Nephron (organoid): ENCODE data around the gene CRTC2.

Experiments
- H3K27ac Mint-ChIP-seq, 3 experiments: 2 replicates each; pipeline ENCODE4 v1.8.0; 2020; ENCODE audit warnings: mixed read lengths in 3 of 3, mild to moderate bottlenecking in 2 of 3, moderate library complexity in 1 of 3
- H3K27me3 Mint-ChIP-seq: 2 replicates; pipeline ENCODE4 v1.8.0; 2021; ENCODE audit warnings: low read depth, mild to moderate bottlenecking, moderate library complexity, mixed read lengths
- H3K36me3 Mint-ChIP-seq: 2 replicates; pipeline ENCODE4 v1.8.0; 2020; ENCODE audit warnings: low read depth, mixed read lengths
- H3K4me1 Mint-ChIP-seq: 2 replicates; pipeline ENCODE4 v1.8.0; 2020; ENCODE audit warnings: mixed read lengths
- H3K4me3 Mint-ChIP-seq, 3 experiments: 2 replicates each; pipeline ENCODE4 v1.8.0; 2020; ENCODE audit warnings: mild to moderate bottlenecking in 3 of 3, mixed read lengths in 3 of 3, moderate library complexity in 2 of 3
- H3K9me3 Mint-ChIP-seq: 2 replicates; pipeline ENCODE4 v1.8.0; 2020; ENCODE audit warnings: mixed read lengths
- CTCF ChIP-seq, 3 experiments: fragments of 200-600 bp; sonication (generic); IDR thresholded peaks; one replicate each; pipeline ENCODE4 v1.5.0; 2021; ENCODE audit warnings: antibody characterized with exemption in 3 of 3; ENCODE audit not compliant: unreplicated experiment in 3 of 3

The CRTC2 gene

GRCh38 chr1:153936011-153936802, 22.2 kb downstream of the CRTC2 start:
- peaks cover 53% of the 10 kb centered on the region for H3K36me3 Mint-ChIP-seq
- H3K9me3 Mint-ChIP-seq = no peaks in the 10 kb centered on the region
- no peaks in the 10 kb centered on the region for H3K4me1 Mint-ChIP-seq
- no peak for TF ChIP-seq CTCF (IDR thresholded peaks at IDR 0.05; ENCODE audit: unreplicated experiment in 3 of 3)
- H3K27me3 Mint-ChIP-seq = no peaks in the 10 kb centered on the region
- no peak overlapping the region for H3K4me3 Mint-ChIP-seq
- no peak overlapping the region for H3K27ac Mint-ChIP-seq

GRCh38 chr1:153934746-153935145, 23.7 kb downstream of the CRTC2 start:
- Mint-ChIP-seq H3K36me3 (peaks cover 52% of the 10 kb centered on the region), H3K4me3 (no peak overlapping the region), H3K27ac (no peak overlapping the region), H3K4me1 (no peaks in the 10 kb centered on the region), H3K27me3 (no peaks in the 10 kb centered on the region), H3K9me3 (no peaks in the 10 kb centered on the region)
- TF ChIP-seq CTCF (IDR thresholded peaks at IDR 0.05; ENCODE audit: unreplicated experiment in 3 of 3) = no peak

- H3K36me3 Mint-ChIP-seq = peaks cover 45% of the 10 kb centered on the region
- no peak for TF ChIP-seq CTCF (IDR thresholded peaks at IDR 0.05; ENCODE audit: unreplicated experiment in 3 of 3)
- H3K4me3 Mint-ChIP-seq = no peak overlapping the region
- no peak overlapping the region for H3K27ac Mint-ChIP-seq
- no peaks in the 10 kb centered on the region for H3K4me1 Mint-ChIP-seq
- no peaks in the 10 kb centered on the region for H3K9me3 Mint-ChIP-seq
- no peaks in the 10 kb centered on the region for H3K27me3 Mint-ChIP-seq
These were observed 24.5 kb downstream of the CRTC2 start for GRCh38 chr1:153933955-153934354.

DNA sequence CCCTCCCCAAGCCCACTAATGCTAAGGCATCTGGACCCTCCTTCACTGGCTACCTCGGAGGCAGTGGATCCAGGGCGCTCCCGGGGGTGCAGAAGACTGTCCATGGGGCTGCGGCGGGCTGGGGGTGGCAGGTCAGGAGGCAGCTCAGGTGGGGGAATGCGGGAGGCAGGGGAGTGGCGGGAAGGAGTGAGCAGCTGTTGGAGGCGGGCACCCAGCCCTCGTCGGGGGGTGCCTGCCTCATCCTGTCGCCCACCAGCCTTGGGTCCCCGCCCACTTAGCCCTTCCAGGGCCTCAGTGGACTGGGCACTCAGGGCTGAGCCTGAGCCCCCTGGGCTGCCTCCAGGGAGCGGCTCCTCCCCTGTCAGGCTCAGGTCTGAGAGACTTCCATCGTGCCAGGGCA, 25.0 kb downstream of the CRTC2 start:
- Mint-ChIP-seq H3K27me3 (no peaks in the 10 kb centered on the region), H3K9me3 (no peaks in the 10 kb centered on the region), H3K36me3 (peaks cover 41% of the 10 kb centered on the region), H3K4me3 (no peak overlapping the region), H3K4me1 (no peaks in the 10 kb centered on the region), H3K27ac (no peak overlapping the region)
- TF ChIP-seq CTCF (IDR thresholded peaks at IDR 0.05; ENCODE audit: unreplicated experiment in 3 of 3) = no peak

DNA sequence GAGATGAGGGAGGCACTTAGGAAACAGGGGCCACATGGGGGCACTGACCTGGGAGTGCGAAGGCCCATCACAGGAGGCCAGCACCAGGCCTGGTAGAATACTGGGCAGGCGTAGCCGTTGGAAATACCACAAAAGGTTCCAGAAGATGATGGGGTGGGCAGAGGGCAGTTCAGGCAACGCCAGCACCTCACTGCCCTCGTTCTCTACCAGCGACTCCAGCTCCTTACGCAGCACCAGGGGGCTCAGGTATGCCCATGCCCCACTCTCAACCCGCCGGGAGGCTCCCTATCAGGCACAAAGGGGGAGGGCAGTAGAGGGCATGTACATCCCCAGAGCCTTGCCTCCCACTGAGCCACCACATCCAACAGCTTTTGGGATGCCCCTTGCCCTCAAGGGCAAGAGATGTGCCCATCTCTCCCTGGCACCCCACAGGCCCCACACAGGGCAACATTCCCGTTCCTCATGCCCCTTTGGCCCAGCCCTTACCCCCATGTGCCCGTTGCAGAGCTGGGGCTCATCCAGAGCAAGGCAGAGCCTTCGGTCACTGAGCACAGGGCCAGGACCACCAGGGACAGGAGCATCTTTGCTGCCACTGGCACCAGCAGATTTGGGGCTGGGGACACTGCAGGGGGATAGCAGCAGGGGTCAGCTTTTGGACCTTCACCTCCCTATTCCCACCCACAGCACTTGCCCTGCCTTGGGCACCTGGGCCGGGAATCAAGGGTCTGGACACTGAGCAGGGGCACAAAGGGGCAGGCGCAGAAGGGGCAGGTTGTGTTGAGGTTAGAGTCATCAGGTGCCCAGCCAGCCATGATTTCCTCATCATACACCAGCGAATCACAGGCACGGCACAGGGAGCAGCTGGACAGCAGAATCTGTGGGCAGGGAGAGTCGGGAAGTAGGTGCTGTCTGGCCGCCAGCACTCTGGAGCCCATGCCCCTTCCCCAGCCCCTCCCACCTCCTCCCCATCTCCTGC, 26.0 kb downstream of the CRTC2 start:
- no peak overlapping the region for H3K4me3 Mint-ChIP-seq
- no peaks in the 10 kb centered on the region for H3K9me3 Mint-ChIP-seq
- no peaks in the 10 kb centered on the region for H3K27me3 Mint-ChIP-seq
- H3K27ac Mint-ChIP-seq = no peak overlapping the region
- peaks cover 36% of the 10 kb centered on the region for H3K36me3 Mint-ChIP-seq
- TF ChIP-seq CTCF (IDR thresholded peaks at IDR 0.05; ENCODE audit: unreplicated experiment in 3 of 3) = no peak
- no peaks in the 10 kb centered on the region for H3K4me1 Mint-ChIP-seq
